Prostate gland (tissue), 2 donors: Measurements from ENCODE around the gene RFNG. TPM values are rescaled to one million over a fixed set of nuclear protein-coding genes. Genes with fewer than 3 reads are reported as not detected.
"Not testable (repeated sequence)": the region's sequence is repeated elsewhere in the genome, so short reads cannot be mapped to it uniquely, and the experiment has no call there.

ENCODE experiments used
- DNase-seq: peaks from one replicate; pipeline ENCODE4 v3.0.0-alpha.2; 2019; ENCODE audit warnings: low spot score
- H3K27ac ChIP-seq, 2 donors: fragments of 200-600 bp; sonication (generic); 2 replicates each; pipeline ENCODE4 v1.5.1; 2017 to 2019
- H3K27me3 ChIP-seq: fragments of 200-600 bp; sonication (generic); replicated peaks from 2 replicates; pipeline ENCODE4 v1.5.1; 2019; ENCODE audit not compliant: insufficient read depth
- H3K36me3 ChIP-seq, 2 donors: fragments of 200-600 bp; sonication (generic); 1 replicate in 1 of 2; 2 replicates in 1 of 2; pipeline versions ENCODE4 v1.5.1 to v1.8.1; 2017 to 2019
- H3K4me1 ChIP-seq: fragments of 200-600 bp; sonication (generic); replicated peaks from 2 replicates; pipeline ENCODE4 v1.5.1; 2019
- H3K4me3 ChIP-seq, 2 donors: fragments of 200-600 bp; sonication (generic); 2 replicates each; pipeline ENCODE4 v1.5.1; 2017 to 2019
- H3K9me3 ChIP-seq: fragments of 200-600 bp; sonication (generic); 2 replicates; pipeline ENCODE4 v1.5.1; 2017
- POLR2A ChIP-seq: fragments of 450-650 bp; IDR thresholded peaks from one replicate; pipeline ENCODE4 v1.6.1; 2016; ENCODE audit warnings: antibody characterized with exemption, mild to moderate bottlenecking
- POLR2AphosphoS5 ChIP-seq: sonication (generic); formaldehyde crosslinking; IDR thresholded peaks from one replicate; pipeline ENCODE4 v1.6.1; 2017; ENCODE audit warnings: antibody characterized with exemption
- WGBS: methylation state at CpG from one replicate; pipeline ENCODE4 v1.1.5; 2018; 5-methylcytosine and 5-hydroxymethylcytosine counted together
- intact Hi-C: fragments of 100-400 bp; cut with DNase I; formaldehyde crosslinking; loops from one replicate; pipeline ENCODE4 v1.14.2; 2022
- total RNA-seq, 2 donors: library from RNA; depleted of rRNA; stranded (reverse); fragments of >200 nt; gene quantifications; one replicate each; pipeline ENCODE4 v1.1.0, GENCODE V29; 2016
- TF ChIP-seq, protein P1 (sequence below), 4 experiments: fragments of 200-600 bp in 2 of 4; fragments of 450-650 bp in 2 of 4; sonication (generic) in 2 of 4; IDR thresholded peaks; 1 replicate in 3 of 4; 2 replicates in 1 of 4; pipeline ENCODE4 v1.5.1; 2016 to 2019; ENCODE audit warnings: antibody characterized with exemption in 4 of 4, mild to moderate bottlenecking in 2 of 4, moderate library complexity in 2 of 4

RFNG gene
- total RNA-seq, 2 donors from 2014 or later, result 48.8 to 92.7 TPM

DNA sequence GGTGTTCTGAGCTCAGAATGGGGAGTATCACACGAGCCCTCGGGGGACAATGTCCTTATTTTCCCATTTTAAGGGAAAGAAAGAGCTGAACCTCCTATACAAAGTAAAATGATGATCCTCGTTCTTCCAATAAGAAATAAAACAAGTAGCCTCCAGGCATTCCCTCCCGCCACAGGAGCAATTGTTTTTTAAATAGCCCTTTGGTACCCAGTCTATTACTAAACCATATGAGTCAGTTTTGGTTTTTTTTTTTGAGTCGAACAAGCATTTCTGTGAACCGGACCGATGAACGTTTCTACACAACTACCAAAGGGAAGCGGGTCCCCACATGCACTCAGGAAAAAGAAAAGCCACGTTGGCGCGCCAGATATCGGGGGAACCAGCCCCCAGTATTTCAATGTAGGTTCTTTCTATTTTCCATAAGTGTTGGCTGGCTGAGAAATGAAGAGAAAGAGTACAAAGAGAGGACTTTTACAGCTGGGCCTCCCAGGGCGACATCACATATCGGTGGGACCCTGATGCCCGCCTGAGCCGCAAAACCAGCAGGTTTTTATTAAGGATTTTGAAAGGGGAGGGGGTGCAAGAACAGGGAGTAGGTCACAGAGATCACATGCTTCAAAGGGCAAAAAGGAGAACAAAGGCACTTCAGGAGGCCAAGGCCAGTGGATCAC is 10.3 kb downstream of the RFNG start:
- DNase-seq, result no peak
- Histone ChIP-seq H3K27me3 (no peaks in the 10 kb centered on the region), H3K4me1 (peaks cover 3% of the 10 kb centered on the region), H3K27ac (no peak overlapping the region), H3K9me3 (no peaks in the 10 kb centered on the region), H3K4me3 (no peak overlapping the region), H3K36me3 (no peaks in the 10 kb centered on the region)
- intact Hi-C loops, result no loop called here
- WGBS, result 80% methylated on average over 17 of the region's 17 CpGs
- TF ChIP-seq POLR2AphosphoS5 (no peak), POLR2A (no peak)
- TF ChIP-seq, protein P1, sequence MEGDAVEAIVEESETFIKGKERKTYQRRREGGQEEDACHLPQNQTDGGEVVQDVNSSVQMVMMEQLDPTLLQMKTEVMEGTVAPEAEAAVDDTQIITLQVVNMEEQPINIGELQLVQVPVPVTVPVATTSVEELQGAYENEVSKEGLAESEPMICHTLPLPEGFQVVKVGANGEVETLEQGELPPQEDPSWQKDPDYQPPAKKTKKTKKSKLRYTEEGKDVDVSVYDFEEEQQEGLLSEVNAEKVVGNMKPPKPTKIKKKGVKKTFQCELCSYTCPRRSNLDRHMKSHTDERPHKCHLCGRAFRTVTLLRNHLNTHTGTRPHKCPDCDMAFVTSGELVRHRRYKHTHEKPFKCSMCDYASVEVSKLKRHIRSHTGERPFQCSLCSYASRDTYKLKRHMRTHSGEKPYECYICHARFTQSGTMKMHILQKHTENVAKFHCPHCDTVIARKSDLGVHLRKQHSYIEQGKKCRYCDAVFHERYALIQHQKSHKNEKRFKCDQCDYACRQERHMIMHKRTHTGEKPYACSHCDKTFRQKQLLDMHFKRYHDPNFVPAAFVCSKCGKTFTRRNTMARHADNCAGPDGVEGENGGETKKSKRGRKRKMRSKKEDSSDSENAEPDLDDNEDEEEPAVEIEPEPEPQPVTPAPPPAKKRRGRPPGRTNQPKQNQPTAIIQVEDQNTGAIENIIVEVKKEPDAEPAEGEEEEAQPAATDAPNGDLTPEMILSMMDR (IDR thresholded peaks at IDR 0.05), result no peak

DNA sequence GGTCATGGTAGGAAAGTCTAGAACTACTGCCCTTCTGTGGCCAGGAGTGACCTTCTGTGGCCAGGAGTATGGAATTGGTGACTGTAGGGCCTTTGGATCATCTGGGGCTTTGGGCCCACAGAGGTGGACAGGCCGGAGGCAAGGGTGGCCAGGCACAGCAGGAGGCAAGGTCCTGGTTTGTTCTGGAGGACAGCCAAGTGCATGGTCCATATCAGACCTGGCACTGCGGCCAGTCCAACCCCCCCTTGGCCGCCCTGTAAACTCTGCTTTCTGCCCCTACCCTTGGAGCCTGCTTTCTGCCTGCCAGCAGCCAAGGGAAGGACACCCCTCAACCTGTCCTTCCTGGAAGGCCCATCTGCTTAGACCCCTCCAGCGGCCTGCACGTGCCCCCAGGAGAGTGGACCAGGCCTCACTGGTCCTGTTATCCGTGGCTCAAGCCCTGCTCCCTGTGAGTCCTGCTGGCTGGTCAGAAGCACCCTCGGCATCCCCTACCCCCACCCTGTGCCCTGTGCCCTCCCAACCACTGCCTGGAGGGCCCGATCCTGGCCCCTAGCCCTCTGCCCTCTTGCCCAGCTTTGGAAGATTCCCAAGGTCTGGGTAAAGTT is 11.8 kb downstream of the RFNG start:
- Histone ChIP-seq H3K27ac (no peak overlapping the region), H3K4me3 (no peak overlapping the region), H3K4me1 (peaks cover 11% of the 10 kb centered on the region), H3K9me3 (no peaks in the 10 kb centered on the region), H3K27me3 (no peaks in the 10 kb centered on the region), H3K36me3 (no peaks in the 10 kb centered on the region)
- 87% methylated on average over 8 of the region's 8 CpGs for WGBS
- TF ChIP-seq POLR2A (no peak), POLR2AphosphoS5 (no peak)
- TF ChIP-seq, protein P1 (IDR thresholded peaks at IDR 0.05), result no peak
- intact Hi-C loops, result loop anchor here (5.0 kb wide), 1 partner anchor 58 kb away; the partner anchor contains the start of gene FASN
- no peak for DNase-seq

DNA sequence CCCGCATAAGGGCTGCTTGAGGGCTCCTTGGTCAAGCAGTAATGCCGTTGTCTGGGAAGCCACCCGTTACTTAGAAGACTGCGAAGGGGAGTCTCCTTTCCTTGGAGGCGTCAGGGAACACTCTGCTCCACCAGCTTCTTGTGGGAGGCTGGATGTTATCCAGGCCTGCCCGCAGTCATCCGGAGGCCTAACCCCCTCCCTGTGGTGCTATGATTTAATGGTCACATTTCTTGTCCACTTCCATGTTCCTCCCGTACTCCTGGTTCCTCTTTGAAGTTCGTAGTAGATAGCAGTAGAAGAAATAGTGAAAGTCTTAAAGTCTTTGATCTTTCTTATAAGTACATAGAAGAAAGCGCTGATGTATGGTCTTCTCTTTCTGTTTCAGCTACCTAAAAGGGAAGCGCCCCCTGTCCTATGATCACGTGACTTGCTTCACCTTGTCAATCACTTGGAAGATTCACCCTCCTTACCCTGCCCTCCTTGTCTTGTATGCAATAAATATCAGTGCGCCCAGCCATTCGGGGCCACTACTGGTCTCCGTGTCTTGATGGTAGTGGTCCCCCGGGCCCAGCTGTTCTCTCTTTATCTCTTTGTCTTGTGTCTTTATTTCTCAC is 12.7 kb downstream of the RFNG start:
- H3K36me3 ChIP-seq, H3K27ac ChIP-seq, DNase-seq, H3K9me3 ChIP-seq, H3K4me3 ChIP-seq, H3K27me3 ChIP-seq: not testable (repeated sequence)
- WGBS, result 73% methylated on average over 16 of the region's 16 CpGs
- peaks cover 11% of the 10 kb centered on the region for H3K4me1 ChIP-seq
- intact Hi-C loops, result loop anchor here (5.0 kb wide), 1 partner anchor 58 kb away; the partner anchor contains the start of gene FASN

DNA sequence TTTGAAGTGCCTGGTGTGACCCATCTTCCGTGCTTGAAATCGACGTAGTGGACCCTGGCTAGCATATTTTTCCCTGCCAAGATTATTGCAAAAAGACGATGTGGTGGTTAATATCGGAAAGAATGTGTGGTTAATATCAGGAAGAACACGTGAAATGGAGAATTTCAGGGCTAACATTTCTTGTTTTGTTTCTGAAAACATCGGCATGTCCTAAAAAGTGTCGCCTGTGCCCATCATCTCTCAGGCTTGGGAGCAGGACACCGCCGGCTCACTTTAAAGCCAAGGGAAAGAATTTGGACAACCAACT is 13.8 kb downstream of the RFNG start:
- intact Hi-C loops, result loop anchor here (5.0 kb wide), 1 partner anchor 59 kb away; the partner anchor contains the start of gene FASN
- TF ChIP-seq POLR2AphosphoS5 (no peak), POLR2A (no peak)
- TF ChIP-seq, protein P1 (IDR thresholded peaks at IDR 0.05), result no peak

DNA sequence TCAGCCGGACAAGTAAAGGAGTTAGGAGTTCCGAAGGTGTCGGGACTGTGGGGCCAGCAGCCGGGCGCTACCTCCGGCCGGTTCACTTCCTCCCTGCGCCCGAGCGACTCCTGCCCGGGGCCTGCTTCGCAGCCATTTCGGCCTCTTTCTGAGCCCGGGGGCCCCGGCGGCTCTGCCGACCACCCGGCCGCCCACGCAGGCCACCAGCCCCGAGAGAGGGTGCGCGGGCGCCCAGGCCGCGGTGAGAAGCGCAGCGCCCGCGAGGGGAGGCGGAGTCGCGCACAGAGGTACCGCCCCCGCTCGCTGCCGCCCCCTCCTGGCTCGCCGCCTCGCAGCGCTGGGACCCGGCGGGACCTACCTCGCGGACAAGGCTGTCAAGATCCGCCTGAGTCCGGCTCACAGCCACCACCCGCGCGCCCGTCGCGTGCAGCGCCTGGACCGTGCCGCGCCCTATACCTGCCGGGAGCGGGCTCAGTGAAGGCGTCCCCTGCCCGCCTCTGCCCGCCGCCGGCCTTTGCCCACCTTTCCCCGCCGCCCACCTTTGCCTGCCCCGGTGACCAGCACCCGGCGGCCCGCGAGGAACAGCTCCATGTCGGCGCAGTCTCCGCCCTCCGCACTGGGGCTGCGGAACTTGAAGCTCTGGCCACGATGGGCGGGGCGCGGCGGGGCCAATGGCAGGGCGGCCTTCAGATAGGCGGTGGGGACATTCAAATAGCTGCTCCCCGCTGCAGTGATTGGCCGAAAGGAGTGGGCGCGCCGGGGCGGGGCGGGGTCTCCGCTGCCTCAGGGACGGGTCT is 14.3 kb downstream of the RFNG start, which contains the start of gene DCXR:
TSS of gene DCXR (minus strand) at position 606 of the 797 bp plus-strand sequence. CDS start at position 591, 15 bp downstream.
- peak within 1 kb of the TSS; percentile 72 to 81 for H3K4me3 ChIP-seq
- WGBS, result under 1% methylated on average over 76 of the region's 92 CpGs
- H3K9me3 ChIP-seq, result no peaks in the 10 kb centered on the region
- peaks cover 13% of the 10 kb centered on the region for H3K4me1 ChIP-seq
- intact Hi-C loops, result loop anchor here (5.0 kb wide), 1 partner anchor 60 kb away; the partner anchor contains the start of gene FASN
- no peaks in the 10 kb centered on the region for H3K27me3 ChIP-seq
- peak within 1 kb of the TSS; percentile 96 to 99 for H3K27ac ChIP-seq
- TF ChIP-seq POLR2A (peak; percentile 95), POLR2AphosphoS5 (peak; percentile 96)
- TF ChIP-seq, protein P1 (IDR thresholded peaks at IDR 0.05), result peak; percentile 66 to 94 (median 82)
- H3K36me3 ChIP-seq, result no peaks in the 10 kb centered on the region
- peak; percentile 98 for DNase-seq

More for the DNA sequence above, 13.8 kb downstream of the RFNG start:
- Histone ChIP-seq H3K4me3 (peak overlapping the region; percentile 72 to 81), H3K27ac (peak overlapping the region; percentile 96 to 99), H3K36me3 (no peaks in the 10 kb centered on the region), H3K27me3 (no peaks in the 10 kb centered on the region), H3K9me3 (no peaks in the 10 kb centered on the region), H3K4me1 (peaks cover 11% of the 10 kb centered on the region)
- 5% methylated on average over 10 of the region's 10 CpGs for WGBS
- DNase-seq, result no peak
